Dendritic cell treated with granulocyte-macrophage colony-stimulating factor and Interleukin-4, amounts not matched to agents 40 ng/mL and 50 ng/mL, for 4 days (primary cell): ENCODE results near the gene GAS7.
"Not testable (repeated sequence)": the region's sequence is repeated elsewhere in the genome, so short reads cannot be mapped to it uniquely, and the experiment has no call there.

ENCODE experiments used
- H3K27ac Mint-ChIP-seq: one replicate; pipeline ENCODE4 v1.8.0; 2022; ENCODE audit warnings: mild to moderate bottlenecking, mixed read lengths
- H3K27me3 Mint-ChIP-seq: one replicate; pipeline ENCODE4 v1.8.0; 2022; ENCODE audit warnings: mild to moderate bottlenecking, mixed read lengths
- H3K36me3 Mint-ChIP-seq: one replicate; pipeline ENCODE4 v1.8.0; 2022; ENCODE audit warnings: low read depth, mixed read lengths
- H3K4me1 Mint-ChIP-seq: one replicate; pipeline ENCODE4 v1.8.0; 2022; ENCODE audit warnings: low read depth, mixed read lengths
- H3K4me3 Mint-ChIP-seq: one replicate; pipeline ENCODE4 v1.8.0; 2022; ENCODE audit warnings: mild to moderate bottlenecking, moderate library complexity, mixed read lengths
- H3K9me3 Mint-ChIP-seq: one replicate; pipeline ENCODE4 v1.8.0; 2022; ENCODE audit warnings: mixed read lengths
- intact Hi-C: fragments of 100-400 bp; cut with micrococcal nuclease; formaldehyde crosslinking; loops from one replicate; pipeline ENCODE4 v1.15.0; 2022

Gene GAS7

GRCh38 chr17:10016958-10017570 is 181.3 kb downstream of the GAS7 start:
- H3K4me3 Mint-ChIP-seq, intact Hi-C loops, H3K9me3 Mint-ChIP-seq, H3K27me3 Mint-ChIP-seq: not testable (repeated sequence)
- Mint-ChIP-seq H3K27ac (peak overlapping the region; percentile 89), H3K36me3 (peaks cover 11% of the 10 kb centered on the region), H3K4me1 (peaks cover 80% of the 10 kb centered on the region)

- Mint-ChIP-seq H3K27me3 (no peaks in the 10 kb centered on the region), H3K4me3 (no peak overlapping the region), H3K36me3 (peaks cover 6% of the 10 kb centered on the region), H3K4me1 (peaks cover 48% of the 10 kb centered on the region), H3K9me3 (no peaks in the 10 kb centered on the region), H3K27ac (peak overlapping the region; percentile 83)
- intact Hi-C loops = no loop called here
Measured at GRCh38 chr17:10013365-10014112, 184.9 kb downstream of the GAS7 start.

- peaks cover 6% of the 10 kb centered on the region for H3K36me3 Mint-ChIP-seq
- intact Hi-C loops = no loop called here
- H3K4me3 Mint-ChIP-seq = no peak overlapping the region
- peaks cover 44% of the 10 kb centered on the region for H3K4me1 Mint-ChIP-seq
- H3K27me3 Mint-ChIP-seq = no peaks in the 10 kb centered on the region
- no peaks in the 10 kb centered on the region for H3K9me3 Mint-ChIP-seq
- H3K27ac Mint-ChIP-seq = no peak overlapping the region
Measured at GRCh38 chr17:10010752-10011151, 187.7 kb downstream of the GAS7 start.

GRCh38 chr17:10003705-10004104 is 194.7 kb downstream of the GAS7 start:
- no peak overlapping the region for H3K4me3 Mint-ChIP-seq
- no peaks in the 10 kb centered on the region for H3K27me3 Mint-ChIP-seq
- intact Hi-C loops = no loop called here
- peaks cover 21% of the 10 kb centered on the region for H3K36me3 Mint-ChIP-seq
- peaks cover 47% of the 10 kb centered on the region for H3K4me1 Mint-ChIP-seq
- no peaks in the 10 kb centered on the region for H3K9me3 Mint-ChIP-seq
- no peak overlapping the region for H3K27ac Mint-ChIP-seq

- H3K27ac Mint-ChIP-seq, intact Hi-C loops, H3K9me3 Mint-ChIP-seq, H3K27me3 Mint-ChIP-seq, H3K4me3 Mint-ChIP-seq: not testable (repeated sequence)
- peaks cover 21% of the 10 kb centered on the region for H3K36me3 Mint-ChIP-seq
- peaks cover 37% of the 10 kb centered on the region for H3K4me1 Mint-ChIP-seq
Measured at GRCh38 chr17:10002567-10003360, 195.6 kb downstream of the GAS7 start.

- H3K9me3 Mint-ChIP-seq = no peaks in the 10 kb centered on the region
- no peak overlapping the region for H3K4me3 Mint-ChIP-seq
- no peaks in the 10 kb centered on the region for H3K27me3 Mint-ChIP-seq
- H3K27ac Mint-ChIP-seq = peak overlapping the region; percentile 52
- intact Hi-C loops = no loop called here
- peaks cover 21% of the 10 kb centered on the region for H3K36me3 Mint-ChIP-seq
- H3K4me1 Mint-ChIP-seq = peaks cover 36% of the 10 kb centered on the region
Measured at GRCh38 chr17:10001306-10001873, 197.0 kb downstream of the GAS7 start.

GRCh38 chr17:9999919-10000695 is 198.3 kb downstream of the GAS7 start:
- H3K4me3 Mint-ChIP-seq = no peak overlapping the region
- H3K27me3 Mint-ChIP-seq = no peaks in the 10 kb centered on the region
- peaks cover 21% of the 10 kb centered on the region for H3K36me3 Mint-ChIP-seq
- H3K9me3 Mint-ChIP-seq = no peaks in the 10 kb centered on the region
- H3K27ac Mint-ChIP-seq = peak overlapping the region; percentile 52
- H3K4me1 Mint-ChIP-seq = peaks cover 29% of the 10 kb centered on the region
- intact Hi-C loops = no loop called here

GRCh38 chr17:9998060-9998459 is 200.3 kb downstream of the GAS7 start:
- peaks cover 19% of the 10 kb centered on the region for H3K4me1 Mint-ChIP-seq
- intact Hi-C loops = no loop called here
- H3K27ac Mint-ChIP-seq = no peak overlapping the region
- no peaks in the 10 kb centered on the region for H3K9me3 Mint-ChIP-seq
- peaks cover 9% of the 10 kb centered on the region for H3K36me3 Mint-ChIP-seq
- no peak overlapping the region for H3K4me3 Mint-ChIP-seq
- H3K27me3 Mint-ChIP-seq = no peaks in the 10 kb centered on the region

GRCh38 chr17:9994761-9995160 is 203.6 kb downstream of the GAS7 start:
- H3K4me3 Mint-ChIP-seq = no peak overlapping the region
- H3K36me3 Mint-ChIP-seq = peaks cover 12% of the 10 kb centered on the region
- H3K27me3 Mint-ChIP-seq = no peaks in the 10 kb centered on the region
- intact Hi-C loops = no loop called here
- no peak overlapping the region for H3K27ac Mint-ChIP-seq
- H3K4me1 Mint-ChIP-seq = peaks cover 15% of the 10 kb centered on the region
- H3K9me3 Mint-ChIP-seq = no peaks in the 10 kb centered on the region

- Mint-ChIP-seq H3K4me1 (peaks cover 31% of the 10 kb centered on the region), H3K27me3 (no peaks in the 10 kb centered on the region), H3K9me3 (no peaks in the 10 kb centered on the region), H3K4me3 (no peak overlapping the region), H3K27ac (peak overlapping the region; percentile 17), H3K36me3 (peaks cover 25% of the 10 kb centered on the region)
- intact Hi-C loops = no loop called here
Measured at GRCh38 chr17:9991796-9992195, 206.6 kb downstream of the GAS7 start.

GRCh38 chr17:9991351-9991750 is 207.1 kb downstream of the GAS7 start:
- peak overlapping the region; percentile 17 for H3K27ac Mint-ChIP-seq
- no peaks in the 10 kb centered on the region for H3K27me3 Mint-ChIP-seq
- intact Hi-C loops = no loop called here
- H3K4me3 Mint-ChIP-seq = no peak overlapping the region
- peaks cover 35% of the 10 kb centered on the region for H3K4me1 Mint-ChIP-seq
- no peaks in the 10 kb centered on the region for H3K9me3 Mint-ChIP-seq
- H3K36me3 Mint-ChIP-seq = peaks cover 25% of the 10 kb centered on the region

- Mint-ChIP-seq H3K4me1 (peaks cover 60% of the 10 kb centered on the region), H3K9me3 (no peaks in the 10 kb centered on the region), H3K27ac (peak overlapping the region; percentile 50), H3K4me3 (no peak overlapping the region), H3K27me3 (no peaks in the 10 kb centered on the region), H3K36me3 (peaks cover 25% of the 10 kb centered on the region)
- intact Hi-C loops = loop anchor here (5.0 kb wide), 1 partner anchor 49 kb away; no protein-coding TSS in a partner anchor
Measured at GRCh38 chr17:9987779-9988585, 210.4 kb downstream of the GAS7 start.
